Osteoblast (primary cell): ENCODE measurements around the gene ARHGAP30. TPM values are rescaled to one million over a fixed set of nuclear protein-coding genes. Genes with fewer than 3 reads are reported as not detected.
A peak's percentile ranks its signal among the peaks of the same experiment; 100 is the strongest.

ENCODE experiments used
- DNase-seq: peaks from one replicate; pipeline ENCODE4 v3.0.0; 2011; ENCODE audit warnings: low spot score, mixed read lengths; ENCODE audit not compliant: insufficient read length; ENCODE audit errors: missing footprints
- H2AFZ ChIP-seq: 2 replicates; pipeline ENCODE4 v1.6.0; 2011; ENCODE audit warnings: mild to moderate bottlenecking, low read length
- H3K27ac ChIP-seq: 2 replicates; pipeline ENCODE4 v1.5.1; 2011; ENCODE audit warnings: mild to moderate bottlenecking, low read depth, low read length, moderate library complexity
- H3K27me3 ChIP-seq: 2 replicates; pipeline ENCODE4 v1.6.0; 2012; ENCODE audit warnings: mild to moderate bottlenecking, control low read depth, inconsistent platforms, low read length, moderate library complexity; ENCODE audit not compliant: insufficient read depth
- H3K36me3 ChIP-seq: 2 replicates; pipeline ENCODE4 v1.5.1; 2011; ENCODE audit warnings: mild to moderate bottlenecking, low read length, control low read depth, moderate library complexity; ENCODE audit not compliant: insufficient read depth
- H3K4me1 ChIP-seq: 2 replicates; pipeline ENCODE4 v1.5.1; 2011; ENCODE audit warnings: mild to moderate bottlenecking, low read length, control low read depth, moderate library complexity; ENCODE audit not compliant: insufficient read depth
- H3K4me2 ChIP-seq: 2 replicates; pipeline ENCODE4 v1.6.0; 2011; ENCODE audit warnings: mild to moderate bottlenecking, low read length; ENCODE audit not compliant: insufficient read depth
- H3K4me3 ChIP-seq: fragments of 200-600 bp; sonication (generic); 3 replicates; pipeline ENCODE4 v1.5.1; 2012; ENCODE audit warnings: mild to moderate bottlenecking, low read length, inconsistent platforms; ENCODE audit not compliant: insufficient read depth
- H3K79me2 ChIP-seq: 2 replicates; pipeline ENCODE4 v1.6.0; 2012; ENCODE audit warnings: mild to moderate bottlenecking, low read length, control low read depth, inconsistent platforms; ENCODE audit not compliant: insufficient read depth
- H3K9me3 ChIP-seq: 2 replicates; pipeline ENCODE4 v1.5.1; 2011; ENCODE audit warnings: low read depth, low read length, control low read depth
- H4K20me1 ChIP-seq: 2 replicates; pipeline ENCODE4 v1.6.0; 2012; ENCODE audit warnings: mild to moderate bottlenecking, low read length, control low read depth; ENCODE audit not compliant: insufficient read depth
- CTCF ChIP-seq: IDR thresholded peaks from 2 replicates; pipeline ENCODE4 v1.5.1; 2011; ENCODE audit warnings: mild to moderate bottlenecking, low read depth, low read length, moderate library complexity; ENCODE audit errors: extremely low read depth
- total RNA-seq: library from RNA; depleted of rRNA; stranded (reverse); fragments of >200 nt; gene quantifications from 2 replicates; pipeline ENCODE4 v1.2.3, GENCODE V29; 2012

Gene ARHGAP30
- total RNA-seq, 1 donor, result under 0.01 TPM

- no peaks in the 10 kb centered on the region for H3K9me3 ChIP-seq
- H3K79me2 ChIP-seq, result no peaks in the 10 kb centered on the region
- H3K4me3 ChIP-seq, result no peak overlapping the region
Measured at GRCh38 chr1:161013488-161014230, 56.0 kb downstream of the ARHGAP30 start.

GRCh38 chr1:161013131-161013487, 56.6 kb downstream of the ARHGAP30 start:
- Histone ChIP-seq H3K36me3 (no peaks in the 10 kb centered on the region), H4K20me1 (no peaks in the 10 kb centered on the region), H2AFZ (peak overlapping the region; percentile 71), H3K27me3 (no peaks in the 10 kb centered on the region), H3K4me3 (no peak overlapping the region), H3K27ac (no peak overlapping the region), H3K4me1 (no peaks in the 10 kb centered on the region), H3K79me2 (no peaks in the 10 kb centered on the region), H3K9me3 (no peaks in the 10 kb centered on the region), H3K4me2 (no peak overlapping the region)
- no peak for TF ChIP-seq CTCF
- DNase-seq, result no peak

More at GRCh38 chr1:161013488-161014230, 56.0 kb downstream of the ARHGAP30 start:
- Histone ChIP-seq H3K27me3 (peaks cover 2% of the 10 kb centered on the region), H3K4me1 (no peaks in the 10 kb centered on the region), H2AFZ (peak overlapping the region; percentile 71), H4K20me1 (no peaks in the 10 kb centered on the region), H3K4me2 (peak overlapping the region; percentile 34), H3K27ac (no peak overlapping the region), H3K36me3 (no peaks in the 10 kb centered on the region)
- DNase-seq, result no peak
- no peak for TF ChIP-seq CTCF

- H3K4me2 ChIP-seq, result no peak overlapping the region
- no peak overlapping the region for H3K27ac ChIP-seq
- no peak for DNase-seq
Measured at GRCh38 chr1:161012420-161012819, 57.3 kb downstream of the ARHGAP30 start.

More at GRCh38 chr1:161012420-161012819, 57.3 kb downstream of the ARHGAP30 start:
- TF ChIP-seq CTCF, result no peak
- Histone ChIP-seq H4K20me1 (no peaks in the 10 kb centered on the region), H3K9me3 (no peaks in the 10 kb centered on the region), H3K4me1 (no peaks in the 10 kb centered on the region), H3K27me3 (no peaks in the 10 kb centered on the region), H3K4me3 (no peak overlapping the region), H3K79me2 (no peaks in the 10 kb centered on the region), H3K36me3 (no peaks in the 10 kb centered on the region), H2AFZ (no peak overlapping the region)
